Right ventricle myocardium inferior (tissue), 1 donor: ENCODE data around the gene ROR1. TPM values are rescaled to one million over a fixed set of nuclear protein-coding genes. Genes with fewer than 3 reads are reported as not detected.
A peak's percentile ranks its signal among the peaks of the same experiment; 100 is the strongest.

Experiments
- ATAC-seq: fragments of 200-7000 bp; cut with Tn5 transposase; one replicate; pipeline ENCODE4 v1.9.1; 2020; ENCODE audit warnings: mild to moderate bottlenecking, moderate library complexity
- DNase-seq: peaks from one replicate; pipeline ENCODE4 v3.0.0; 2021; ENCODE audit errors: missing footprints
- intact Hi-C: fragments of 100-400 bp; cut with DNase I; formaldehyde crosslinking; loops from one replicate; pipeline ENCODE4 v1.11.0; 2022
- total RNA-seq: library from RNA; stranded (reverse); fragmentation: NEBNext Ultra II Directional; extraction: Animal tissue kit (Norgen Biotek cat#: 25700); gene quantifications from one replicate; pipeline ENCODE4 v1.2.1, GENCODE V29; 2021
- donor health status: DM: no; HTN: yes; CAD: no; lungs with severe emphysema.

ROR1 gene
- total RNA-seq, 1 donor from 2014 or later: 8.4 TPM

DNA sequence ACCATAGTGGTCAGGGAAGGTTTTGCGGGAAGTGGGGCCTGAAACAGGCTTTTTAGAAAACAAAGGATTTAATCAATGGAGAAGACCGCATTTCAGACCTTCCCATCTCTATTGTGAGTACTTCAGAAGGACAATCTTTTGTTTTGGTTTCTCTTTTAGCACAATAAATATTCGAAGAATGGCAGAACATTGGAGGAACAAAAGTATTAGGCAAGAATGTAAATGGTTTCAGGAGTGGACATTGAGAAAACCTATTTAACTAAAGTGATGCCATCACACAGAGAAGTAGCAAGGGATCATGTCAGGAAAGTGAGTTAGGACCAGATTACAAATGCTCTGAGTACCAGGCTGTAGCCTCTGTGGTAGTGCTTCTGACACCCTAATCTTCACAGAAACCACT lies 402.8 kb downstream of the ROR1 start:
- no peak for ATAC-seq
- DNase-seq: no peak
- intact Hi-C loops: loop anchor here (1.0 kb wide), 1 partner anchor 16 kb away; no protein-coding TSS in a partner anchor

DNA sequence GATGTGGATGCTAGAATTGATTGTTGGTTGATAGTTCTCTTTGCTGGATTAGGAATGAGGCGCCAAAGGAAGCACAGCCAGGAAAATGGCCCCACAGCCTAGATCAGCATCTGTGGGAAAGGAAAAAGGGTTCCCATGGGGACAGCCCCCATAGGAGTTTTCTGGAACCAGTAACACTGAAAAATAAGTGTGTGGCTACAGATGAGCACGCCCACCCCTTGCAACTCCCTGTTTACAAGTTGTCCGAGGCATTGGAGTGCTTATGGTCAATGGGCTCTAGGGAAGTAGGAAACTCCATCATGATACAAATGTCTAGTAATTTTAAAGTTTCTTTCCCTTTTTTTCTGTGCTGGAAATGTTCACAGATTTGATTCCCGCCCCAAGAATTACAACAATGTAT lies 405.8 kb downstream of the ROR1 start:
- intact Hi-C loops: no loop called here
- ATAC-seq: no peak
- DNase-seq: no peak

DNA sequence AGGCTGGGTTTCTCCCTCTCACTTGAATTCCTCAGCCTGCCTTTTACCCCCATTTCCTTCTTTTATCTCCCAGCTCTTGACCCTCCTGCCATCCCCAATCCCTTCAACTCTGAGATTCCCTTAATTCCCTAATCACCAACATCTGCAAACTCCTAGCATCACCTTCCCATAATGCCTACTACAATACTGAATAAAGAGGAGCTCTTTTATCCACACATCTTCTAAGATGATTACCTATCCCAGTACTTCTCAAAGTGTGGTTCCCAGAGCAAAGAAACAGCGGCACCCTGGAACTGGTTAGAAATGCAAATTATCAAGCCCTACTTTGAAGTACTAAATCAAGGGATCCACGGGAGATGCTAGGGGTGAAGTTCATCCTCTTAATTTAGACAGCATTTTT lies 408.4 kb downstream of the ROR1 start:
- intact Hi-C loops: no loop called here
- no peak for ATAC-seq
- no peak for DNase-seq

DNA sequence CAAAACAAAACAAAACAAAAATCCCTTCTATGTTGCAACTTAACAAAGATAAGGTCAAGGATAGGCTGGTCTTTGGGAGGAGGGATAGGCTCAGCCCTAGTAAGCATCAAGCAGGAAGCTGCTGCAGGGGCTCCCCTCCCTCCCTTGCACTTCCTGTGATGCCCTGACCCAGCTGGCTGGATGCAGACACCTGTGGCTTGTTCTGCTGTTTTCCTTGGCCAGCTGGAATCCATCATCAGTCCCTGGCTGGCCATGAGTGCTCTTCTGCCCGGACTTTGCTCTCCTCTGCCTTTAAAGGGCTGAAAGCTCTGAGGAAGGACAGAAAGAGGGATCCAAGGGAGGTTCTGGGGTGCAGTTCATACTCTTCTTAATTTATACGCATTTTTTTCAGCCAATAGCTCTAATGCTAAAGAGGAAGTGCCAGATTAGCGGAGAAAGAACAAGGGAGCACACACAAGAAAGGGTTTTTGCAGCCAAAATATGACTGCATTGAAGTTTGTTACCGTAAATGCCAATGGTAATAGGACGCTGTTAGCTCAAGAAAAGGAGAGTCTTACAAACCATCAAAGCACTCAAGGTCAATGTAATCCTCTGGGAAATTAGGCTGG lies 409.7 kb downstream of the ROR1 start:
- DNase-seq: no peak
- intact Hi-C loops: no loop called here
- ATAC-seq: no peak

DNA sequence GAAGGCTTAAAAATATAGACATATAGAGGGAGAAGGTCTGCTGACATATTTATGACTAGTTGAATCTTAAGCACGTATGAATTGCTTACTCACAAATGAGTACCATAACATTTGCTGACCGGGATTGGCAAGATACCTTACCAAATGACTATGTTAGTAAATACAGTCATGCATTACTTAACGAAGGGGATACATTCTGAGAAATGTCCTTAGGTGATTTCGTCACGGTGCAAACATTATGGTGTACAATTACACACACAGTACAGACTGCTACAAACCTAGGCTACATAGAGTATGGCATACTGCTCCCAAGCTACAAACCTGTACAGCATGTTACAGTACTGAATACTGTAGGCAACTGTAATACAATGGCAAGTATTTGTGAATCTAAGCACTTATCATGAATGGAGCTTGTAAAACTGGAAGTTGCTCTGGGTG lies 410.2 kb downstream of the ROR1 start:
- ATAC-seq: no peak
- intact Hi-C loops: no loop called here
- no peak for DNase-seq

DNA sequence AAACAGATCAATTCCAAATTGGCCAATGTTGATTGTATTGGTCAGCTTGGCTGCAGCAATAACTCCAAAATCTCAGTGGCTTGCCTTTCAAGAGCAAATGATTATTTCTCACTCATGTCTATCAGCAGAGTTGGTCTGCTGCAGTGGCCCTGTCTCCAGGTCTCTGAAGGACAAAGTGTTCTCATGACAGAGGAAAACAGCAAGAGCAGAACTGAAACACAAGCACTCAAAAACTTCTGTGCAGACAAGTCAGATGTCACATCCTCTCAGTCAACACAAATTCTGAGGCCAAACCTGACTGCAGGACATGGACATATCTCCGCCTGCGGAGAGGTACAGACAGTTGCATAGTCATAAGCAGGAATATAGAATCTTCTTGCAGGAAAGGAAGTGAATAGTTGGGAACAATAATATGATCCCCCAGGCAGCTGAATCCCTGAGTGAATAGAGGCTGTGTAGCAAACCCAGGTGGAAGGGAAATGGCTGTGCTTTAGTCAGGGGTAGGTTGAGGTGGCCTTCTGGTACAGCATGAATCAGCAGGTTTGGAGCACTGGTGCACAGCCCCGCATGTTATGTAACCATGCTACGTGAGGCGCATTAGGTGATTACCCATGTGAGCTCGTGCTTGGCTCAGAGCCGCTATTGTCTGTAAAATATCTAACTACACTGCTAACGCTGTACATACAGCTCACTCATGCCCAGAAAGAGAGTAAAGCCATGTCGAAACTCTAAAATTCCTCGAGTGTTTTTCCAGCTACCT lies 412.5 kb downstream of the ROR1 start:
- peak; percentile 69 for ATAC-seq
- intact Hi-C loops: no loop called here
- peak; percentile 74 for DNase-seq

DNA sequence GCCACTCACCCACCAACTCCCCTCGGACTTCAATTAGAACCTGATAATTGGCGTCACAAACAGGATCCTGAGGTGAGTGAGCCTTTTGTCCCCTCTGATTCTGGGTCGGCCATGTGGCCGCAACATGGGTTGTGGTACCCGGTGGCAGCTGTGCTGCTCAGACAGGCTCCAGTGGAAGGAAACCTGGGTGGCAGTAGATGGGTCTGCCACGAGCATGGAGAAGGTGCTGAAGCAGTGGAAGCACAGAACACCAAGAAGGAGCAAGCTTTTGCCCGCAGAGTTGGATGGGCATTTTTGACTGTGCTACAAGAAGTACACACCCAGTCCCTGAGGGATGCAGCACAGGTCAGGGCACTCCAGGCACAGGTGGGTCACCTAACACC lies 413.1 kb downstream of the ROR1 start:
- DNase-seq: no peak
- no peak for ATAC-seq
- intact Hi-C loops: no loop called here

DNA sequence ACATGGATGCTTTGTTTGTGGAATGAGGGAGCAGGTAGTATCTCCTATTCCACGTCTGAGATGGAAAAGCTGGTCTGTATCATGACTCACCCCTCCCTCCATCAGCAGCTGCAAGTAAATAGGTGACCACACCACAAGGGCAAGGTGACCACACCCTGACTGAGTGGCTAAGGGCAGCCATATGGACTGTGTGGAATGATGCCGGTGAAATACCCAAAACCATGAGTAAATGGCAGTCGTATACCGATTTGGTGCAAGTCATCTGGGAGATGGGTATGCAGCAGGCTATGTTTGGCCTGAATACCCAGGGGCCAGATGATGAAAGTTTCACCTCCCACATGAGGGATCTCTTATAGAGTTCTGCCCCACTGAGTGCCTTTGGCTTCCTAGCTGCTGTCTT lies 413.8 kb downstream of the ROR1 start:
- DNase-seq (no peak), ATAC-seq (no peak)
- intact Hi-C loops: no loop called here

DNA sequence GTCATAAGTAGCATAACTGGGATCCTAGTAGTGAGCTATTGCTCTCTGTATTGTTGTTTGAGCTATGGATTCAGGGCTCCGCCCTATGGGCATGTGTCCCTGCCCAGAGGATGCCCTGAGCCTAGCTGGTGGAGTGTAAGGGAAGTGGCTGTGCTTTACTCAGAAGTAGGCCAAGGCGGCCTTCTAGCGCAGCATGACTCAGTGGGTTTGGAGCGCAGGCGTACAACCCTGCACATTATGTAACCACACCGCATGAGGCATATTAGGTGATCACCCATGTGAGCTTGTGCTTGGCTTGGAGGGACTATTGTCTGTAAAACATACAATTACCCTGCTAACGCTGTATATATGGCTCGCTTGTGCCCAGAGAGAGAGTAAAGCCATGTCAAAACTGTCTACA lies 418.5 kb downstream of the ROR1 start:
- DNase-seq (no peak), ATAC-seq (no peak)
- intact Hi-C loops: loop anchor here (1.0 kb wide), 1 partner anchor 16 kb away; no protein-coding TSS in a partner anchor

DNA sequence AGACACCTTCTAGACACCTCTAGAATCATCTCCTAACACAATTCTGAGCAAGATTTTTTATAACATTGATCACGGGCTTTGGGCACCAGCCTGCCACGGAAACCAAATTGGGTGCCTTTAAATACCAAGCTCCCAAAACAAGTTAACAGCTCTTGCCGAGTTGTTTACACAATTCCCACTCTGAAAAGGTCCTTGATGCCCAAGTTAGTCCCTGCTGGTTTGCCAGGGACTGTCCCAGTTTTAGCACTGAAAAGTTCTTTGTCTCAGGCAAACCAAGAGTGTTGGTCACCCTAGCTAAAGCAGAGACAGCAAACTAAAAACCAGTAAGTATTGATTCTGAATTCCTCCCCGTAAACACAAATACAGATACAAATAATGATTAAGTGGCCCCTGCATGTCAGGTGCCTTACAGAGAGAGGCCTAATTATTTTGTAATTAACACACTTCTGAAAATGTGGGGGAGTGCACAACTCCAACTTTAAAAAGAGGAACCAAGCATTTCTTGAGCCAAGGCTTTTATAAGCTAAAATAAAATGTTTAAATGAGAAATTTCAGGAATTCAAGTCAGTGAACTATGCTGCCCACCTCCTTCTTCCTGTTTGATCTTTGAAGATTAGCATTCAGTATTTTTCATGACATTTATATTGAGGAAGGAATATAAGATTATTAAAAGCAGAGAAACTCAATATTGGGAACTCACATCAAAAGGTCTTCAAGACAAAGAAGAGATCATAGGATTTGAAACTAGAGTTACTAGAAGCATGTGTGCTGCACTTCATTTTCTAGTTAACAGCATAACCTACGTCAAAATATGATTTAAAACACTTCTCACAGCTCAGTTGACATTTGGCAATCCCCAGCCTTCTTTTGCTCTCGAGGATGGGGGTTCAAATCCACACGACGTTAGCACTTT lies 420.6 kb downstream of the ROR1 start:
- no peak for ATAC-seq
- intact Hi-C loops: no loop called here

DNA sequence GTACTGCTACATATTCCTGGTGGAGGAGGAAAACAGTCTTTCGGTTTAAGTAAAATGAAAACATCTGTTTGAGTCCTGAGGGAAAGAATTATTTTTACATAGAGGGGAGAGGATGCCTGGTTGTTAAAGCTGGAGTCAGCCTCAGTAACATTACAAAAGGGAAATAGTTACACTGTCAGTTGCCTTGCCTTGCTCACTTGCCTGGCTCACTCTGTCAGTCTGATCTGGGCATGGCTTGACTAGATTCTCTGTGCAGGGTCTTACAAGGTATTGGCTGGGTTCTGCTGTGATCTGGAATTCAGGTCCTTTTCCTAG lies 421.2 kb downstream of the ROR1 start:
- no peak for DNase-seq
- ATAC-seq: no peak
- intact Hi-C loops: no loop called here

More for the DNA sequence above, 420.6 kb downstream of the ROR1 start:
- DNase-seq: no peak

DNA sequence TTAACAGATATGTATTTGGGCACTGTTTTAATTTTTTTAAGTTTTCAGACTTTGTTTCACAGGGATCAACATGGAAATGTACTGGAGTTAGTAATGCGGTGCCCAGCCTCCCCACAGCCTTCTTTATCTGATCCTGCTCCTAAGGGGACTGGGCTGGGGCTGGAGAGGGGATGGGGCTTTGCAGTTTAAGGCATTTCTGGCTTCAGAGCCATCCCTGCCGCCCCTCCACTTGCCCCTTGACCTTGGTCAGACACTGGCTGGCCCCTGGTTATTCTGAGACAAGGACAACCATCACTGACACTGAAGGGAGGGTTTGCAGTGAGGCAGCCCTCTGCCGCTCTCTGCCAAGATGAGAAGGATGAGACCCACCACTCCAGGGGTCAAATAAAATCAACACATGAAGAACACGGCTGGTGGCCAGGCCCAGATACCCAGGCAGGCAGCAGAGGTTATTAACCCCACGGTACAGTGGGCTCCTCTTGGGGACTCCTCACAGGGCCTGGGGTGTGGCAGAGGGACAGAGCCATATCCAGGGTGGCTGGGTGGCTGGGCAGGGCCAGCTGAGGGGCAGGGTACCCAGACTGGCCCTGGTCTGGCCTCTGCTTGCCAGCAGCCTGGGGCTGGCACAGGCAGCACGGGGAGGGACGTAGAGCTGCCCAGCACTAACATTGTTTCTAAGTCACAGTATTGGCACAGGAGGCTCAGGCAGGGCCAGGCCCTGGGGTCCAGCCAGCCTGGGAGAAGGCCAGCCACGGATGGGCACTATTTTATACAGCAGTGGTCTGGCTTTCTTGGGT lies 422.5 kb downstream of the ROR1 start:
- intact Hi-C loops: no loop called here
- no peak for DNase-seq
- peak; percentile 82 for ATAC-seq

DNA sequence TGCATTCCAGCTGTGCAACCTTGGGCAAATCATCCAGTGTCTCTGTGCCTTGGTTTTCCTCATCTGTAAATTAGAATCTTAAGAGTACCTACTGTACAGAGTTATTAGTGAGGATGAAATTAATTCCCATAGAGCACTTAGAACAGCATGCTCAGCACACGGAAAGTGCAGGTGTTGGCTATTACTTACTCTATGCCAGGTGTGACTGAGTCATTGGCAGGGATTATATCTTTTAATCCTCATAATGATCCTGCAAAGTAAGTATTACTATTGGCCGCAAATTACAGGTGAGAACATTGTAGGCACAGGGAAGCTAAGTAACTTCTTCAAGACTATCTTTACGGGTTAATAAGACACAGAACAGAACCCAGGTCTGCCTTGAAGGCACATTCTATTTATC lies 423.3 kb downstream of the ROR1 start:
- no peak for DNase-seq
- intact Hi-C loops: no loop called here
- ATAC-seq: no peak

DNA sequence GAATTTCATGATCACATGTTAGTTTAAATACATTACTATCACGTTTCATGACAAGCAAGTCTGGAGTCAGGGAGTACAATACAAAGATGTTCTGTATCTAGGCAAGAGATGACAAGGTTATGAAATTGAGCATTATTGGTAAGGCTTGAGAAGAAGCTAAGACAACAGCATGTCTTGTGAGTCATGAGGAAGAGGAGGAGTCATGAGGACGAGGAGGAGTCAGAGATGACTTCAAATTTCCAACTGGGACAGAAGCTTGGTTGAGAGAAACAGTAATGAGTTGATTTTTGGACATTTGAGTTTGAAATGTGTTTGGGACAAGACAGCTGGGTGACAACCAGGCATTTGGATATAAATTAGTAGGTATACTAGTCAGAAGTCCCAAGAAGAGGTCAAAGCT lies 425.3 kb downstream of the ROR1 start:
- DNase-seq: no peak
- intact Hi-C loops: no loop called here
- ATAC-seq: no peak

DNA sequence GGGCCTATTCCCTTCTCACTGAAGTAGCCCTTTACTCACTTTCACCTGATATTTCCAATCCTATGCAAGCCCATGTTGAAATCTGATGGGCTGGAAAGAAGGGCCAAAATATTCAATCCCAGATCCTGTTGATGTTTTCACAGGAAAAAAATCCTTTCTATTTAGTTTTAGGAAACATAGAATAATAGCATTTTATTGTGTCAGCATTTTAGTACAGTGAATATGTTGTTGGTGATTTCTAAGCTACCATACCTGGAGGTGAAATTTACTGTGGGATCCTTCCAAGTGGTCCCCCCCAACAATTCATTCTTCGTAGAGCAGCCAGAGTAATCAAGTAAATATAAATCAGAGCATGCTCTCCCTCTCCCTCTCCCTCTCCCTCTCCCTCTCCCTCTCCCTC lies 426.2 kb downstream of the ROR1 start:
- no peak for DNase-seq
- intact Hi-C loops: no loop called here
- ATAC-seq: no peak

DNA sequence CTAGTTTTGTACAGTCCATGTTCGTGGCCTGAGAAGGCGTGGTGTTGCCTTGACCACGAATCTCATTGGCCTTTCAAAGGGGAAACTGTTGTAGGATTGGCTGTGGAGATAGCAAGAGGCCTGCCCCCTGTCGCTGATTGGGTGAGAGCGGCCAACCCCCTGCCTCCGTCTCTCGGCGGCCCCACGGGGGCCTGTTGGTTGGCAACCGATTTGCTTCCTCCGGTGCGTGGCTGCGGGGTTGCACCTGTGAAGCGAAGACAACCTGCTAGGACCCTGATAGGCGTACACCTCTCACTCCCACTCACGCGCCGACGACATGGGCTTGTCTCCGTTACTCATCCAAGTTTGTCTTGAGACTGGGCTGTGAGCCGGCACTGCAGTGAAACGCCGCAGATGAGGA lies 429.6 kb downstream of the ROR1 start, which contains the start of gene UBE2U:
TSS of gene UBE2U (plus strand) at position 204 of the 400 bp plus-strand sequence. CDS start 428 bp downstream, outside the sequence.
- intact Hi-C loops: no loop called here
- DNase-seq (no peak), ATAC-seq (no peak)

DNA sequence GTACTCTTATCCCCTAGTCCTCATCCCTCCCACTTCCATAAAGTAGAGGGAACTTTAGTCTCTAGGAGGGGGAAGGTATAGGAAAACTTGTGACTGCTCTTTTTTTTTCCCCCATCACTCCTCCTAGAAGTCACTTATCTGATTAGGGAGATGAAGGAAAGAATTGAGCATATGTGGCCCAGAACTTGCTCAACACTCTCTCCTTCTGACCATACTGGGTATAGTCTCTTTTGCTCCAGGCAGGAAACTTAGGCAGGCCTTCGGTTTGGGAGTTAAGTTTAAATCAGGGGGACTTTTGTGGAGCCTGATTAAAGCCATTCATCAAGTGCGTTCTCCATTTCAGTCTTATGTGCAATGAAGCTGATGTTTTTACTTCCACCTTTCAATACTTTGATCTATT lies 435.4 kb downstream of the ROR1 start:
- intact Hi-C loops: no loop called here
- ATAC-seq: no peak
- DNase-seq: no peak

DNA sequence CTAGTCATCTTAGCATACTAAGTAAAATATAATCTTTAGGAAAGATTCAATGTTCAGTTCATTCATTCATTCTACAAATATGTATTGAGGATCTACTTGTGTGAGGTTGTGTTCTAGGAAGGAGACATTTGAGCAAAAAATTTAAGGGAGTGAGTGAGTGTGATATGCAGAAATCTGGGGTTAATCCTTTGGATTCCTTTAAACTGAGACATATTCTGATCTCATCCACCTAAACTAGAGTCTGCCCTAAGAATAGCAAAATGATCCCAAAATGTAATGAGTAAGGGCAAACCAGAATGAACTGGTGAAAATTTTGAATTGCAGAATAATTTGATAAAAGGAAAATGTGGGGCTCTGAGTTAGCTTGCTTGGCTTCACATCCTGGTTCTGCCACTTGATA lies 438.2 kb downstream of the ROR1 start:
- intact Hi-C loops: no loop called here
- DNase-seq: no peak
- no peak for ATAC-seq

DNA sequence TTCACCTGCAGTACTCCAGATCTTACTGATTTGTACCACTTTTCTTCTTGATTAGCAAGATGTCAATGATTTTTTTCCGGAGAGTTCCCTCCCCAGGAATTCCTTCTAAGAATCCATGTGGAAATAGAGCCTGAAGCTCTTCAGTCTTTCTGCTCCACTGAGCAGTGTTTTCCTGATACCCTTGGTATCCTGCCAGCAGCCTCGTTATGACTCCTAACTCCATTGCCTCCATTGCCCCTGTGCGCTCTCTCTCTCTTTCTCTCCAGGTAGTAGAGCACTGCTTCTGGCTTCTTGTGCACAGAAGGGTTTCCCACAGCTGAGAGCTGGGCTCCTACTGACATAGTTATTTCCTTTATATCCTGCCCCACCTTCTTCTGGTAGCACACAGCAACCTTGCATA lies 441.8 kb downstream of the ROR1 start:
- no peak for ATAC-seq

More for the DNA sequence above, 441.8 kb downstream of the ROR1 start:
- DNase-seq: no peak
- intact Hi-C loops: no loop called here
